A549 (cell line): ENCODE results near the gene NFATC2. TPM values are rescaled to one million over a fixed set of nuclear protein-coding genes. Genes with fewer than 3 reads are reported as not detected.

ENCODE experiments used
- ATAC-seq, 2 experiments: fragments of 200-7000 bp in 1 of 2; fragments of >200 bp in 1 of 2; cut with Nextera tagmentation in 1 of 2; cut with Tn5 transposase in 1 of 2; 3 replicates each; pipeline versions ENCODE4 v1.8.0 to v1.9.1; 2018 to 2020; ENCODE audit warnings: mild to moderate bottlenecking in 1 of 2, moderate library complexity in 1 of 2
- CTCF ChIA-PET: fragments of 300-600 bp; sonication (Branson Sonifier 250); formaldehyde crosslinking; extraction: SDS; loops from one replicate; lab custom pipeline; 2021; ENCODE audit warnings: antibody characterized with exemption, inconsistent platforms; lab: Yijun Ruan, JAX
- POLR2A ChIA-PET: fragments of 350-600 bp; formaldehyde crosslinking; extraction: SDS; loops from one replicate; lab custom pipeline; 2021; ENCODE audit warnings: antibody characterized with exemption, inconsistent platforms; lab: Yijun Ruan, JAX
- DNase-seq, 2 experiments: peaks; one replicate each; pipeline versions ENCODE4 v3.0.0 to v3.0.0-alpha.2; 2011 to 2016; ENCODE audit warnings: low read depth in 1 of 2, low spot score in 1 of 2
- FAIRE-seq: peaks from 2 replicates; lab custom pipeline; 2011; peaks lifted over from hg19 to GRCh38; lab: Jason Lieb, UNC
- H3K27ac ChIP-seq, 2 experiments: fragments of >200 bp; sonication (Bioruptor Twin); formaldehyde crosslinking; 3 replicates each; pipeline ENCODE4 v1.5.1; 2016 to 2017
- H3K4me1 ChIP-seq: fragments of >200 bp; sonication (Bioruptor Twin); formaldehyde crosslinking; 3 replicates; pipeline ENCODE4 v1.6.1; 2016
- H3K4me2 ChIP-seq: fragments of >200 bp; sonication (Bioruptor Twin); formaldehyde crosslinking; 3 replicates; pipeline ENCODE4 v1.6.1; 2016
- H3K4me3 ChIP-seq: fragments of >200 bp; sonication (Bioruptor Twin); formaldehyde crosslinking; 3 replicates; pipeline ENCODE4 v1.5.1; 2016
- H3K9me3 ChIP-seq: fragments of >200 bp; sonication (Bioruptor Twin); formaldehyde crosslinking; 3 replicates; pipeline ENCODE4 v1.6.1; 2016
- BHLHE40 ChIP-seq: IDR thresholded peaks from 2 replicates; pipeline ENCODE4 v1.6.1; 2012; ENCODE audit warnings: low read depth, low read length, inconsistent platforms
- CEBPB ChIP-seq, 2 experiments: fragments of >200 bp in 1 of 2; sonication (Bioruptor Twin) in 1 of 2; formaldehyde crosslinking in 1 of 2; IDR thresholded peaks; 2 replicates each; pipeline ENCODE4 v1.6.1; 2012 to 2016
- EHF ChIP-seq: fragments of 250-450 bp; sonication (Bioruptor Pico); IDR thresholded peaks from 2 replicates; pipeline ENCODE4 v1.5.0; 2020; ENCODE audit warnings: mild to moderate bottlenecking
- EP300 ChIP-seq, 2 experiments: fragments of >200 bp; sonication (Bioruptor Twin); formaldehyde crosslinking; IDR thresholded peaks; 2 replicates in 1 of 2; 3 replicates in 1 of 2; pipeline ENCODE4 v1.6.1; 2016 to 2017
- FOXS1 ChIP-seq: fragments of 250-450 bp; sonication (Bioruptor Pico); IDR thresholded peaks from 2 replicates; pipeline ENCODE4 v1.5.0; 2020; ENCODE audit warnings: mild to moderate bottlenecking, moderate library complexity
- HOXB13 ChIP-seq: fragments of 250-450 bp; sonication (Bioruptor Pico); IDR thresholded peaks from 2 replicates; pipeline ENCODE4 v1.5.0; 2020; ENCODE audit warnings: low read depth, mild to moderate bottlenecking, moderate library complexity
- MYC ChIP-seq: IDR thresholded peaks from 2 replicates; pipeline ENCODE4 v1.6.1; 2012; ENCODE audit warnings: mild to moderate bottlenecking, inconsistent platforms, low read length, improper control_type of control experiment, borderline replicate concordance
- NR3C1 ChIP-seq: fragments of >200 bp; sonication (Bioruptor Twin); formaldehyde crosslinking; IDR thresholded peaks from 3 replicates; pipeline ENCODE4 v1.6.1; 2017
- RAD21 ChIP-seq, 2 experiments: fragments of >200 bp in 1 of 2; sonication (Bioruptor Twin) in 1 of 2; formaldehyde crosslinking in 1 of 2; IDR thresholded peaks in 1 of 2; conservative IDR thresholded peaks in 1 of 2; 2 replicates in 1 of 2; 3 replicates in 1 of 2; pipeline ENCODE4 v1.6.1; 2012 to 2018; ENCODE audit warnings: inconsistent platforms in 1 of 2
- RFX5 ChIP-seq: fragments of 450-650 bp; IDR thresholded peaks from 2 replicates; pipeline ENCODE4 v1.7.1; 2014; ENCODE audit warnings: antibody characterized with exemption, mild to moderate bottlenecking, moderate library complexity
- SMC3 ChIP-seq: fragments of >200 bp; sonication (Bioruptor Twin); formaldehyde crosslinking; IDR thresholded peaks from 3 replicates; pipeline ENCODE4 v1.6.1; 2018; ENCODE audit warnings: inconsistent platforms
- TP53 ChIP-seq: fragments of 250-450 bp; sonication (Bioruptor Pico); IDR thresholded peaks from 2 replicates; pipeline ENCODE4 v1.5.0; 2021; ENCODE audit warnings: mild to moderate bottlenecking, moderate library complexity
- ZSCAN20 ChIP-seq: fragments of 250-450 bp; sonication (Bioruptor Pico); IDR thresholded peaks from 2 replicates; pipeline ENCODE4 v1.8.0; 2022; ENCODE audit warnings: mild to moderate bottlenecking, moderate library complexity
- WGBS: methylation state at CpG from one replicate; pipeline ENCODE4 v1.1.6; 2017; ENCODE audit errors: missing lambda C conversion rate; 5-methylcytosine and 5-hydroxymethylcytosine counted together
- polyA plus RNA-seq, 4 experiments: library from polyadenylated mRNA; depleted of rRNA in 3 of 4; stranded (reverse); fragments of >200 nt; fragmentation: RNase III in 1 of 4; extraction: RNeasy Plus Mini Kit Qiagen cat#74134 plus additional on column Dnase treatment in 1 of 4; gene quantifications; 2 replicates in 3 of 4; 3 replicates in 1 of 4; pipeline ENCODE4 v1.2.3, GENCODE V29; 2011 to 2017
- TF ChIP-seq, protein P1 (sequence below): fragments of 200-600 bp; sonication (generic); IDR thresholded peaks from 2 replicates; pipeline ENCODE4 v1.6.1; 2016; ENCODE audit warnings: antibody characterized with exemption, mild to moderate bottlenecking, moderate library complexity
- TF ChIP-seq, protein P2 (sequence below): IDR thresholded peaks from 2 replicates; pipeline ENCODE4 v1.6.1; 2012
- TF ChIP-seq, protein P3 (sequence below): IDR thresholded peaks from 2 replicates; pipeline ENCODE4 v1.6.1; 2012; ENCODE audit warnings: low read depth, borderline replicate concordance
- TF ChIP-seq, protein P4 (sequence below): fragments of >200 bp; sonication (Bioruptor Twin); formaldehyde crosslinking; IDR thresholded peaks from 3 replicates; pipeline ENCODE4 v1.6.1; 2016

Gene NFATC2
- polyA plus RNA-seq, 2 of the 4 experiments (the other 2 are of a cell fraction), result 0.75 to 1.6 TPM

DNA sequence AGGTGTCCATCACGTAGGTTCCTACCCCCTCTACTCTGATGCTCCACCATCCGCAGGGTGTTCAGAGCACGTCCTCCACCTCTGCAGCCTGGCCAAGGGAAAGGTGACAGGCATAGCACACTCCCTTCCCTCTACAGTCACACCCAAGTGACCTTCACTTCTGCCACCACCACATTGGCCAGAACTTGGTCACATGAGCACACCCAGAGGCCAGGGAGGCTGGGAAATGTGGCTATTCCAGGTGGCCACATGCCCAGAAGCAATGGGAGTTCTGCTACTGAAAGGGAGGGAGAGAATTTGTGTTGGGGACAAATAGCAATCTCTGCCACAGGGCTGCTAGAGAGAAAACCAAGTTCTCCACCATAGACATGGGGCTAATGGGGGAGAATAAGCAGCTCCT is 180.3 kb downstream of the NFATC2 start:
- Histone ChIP-seq H3K9me3 (peaks cover 22% of the 10 kb centered on the region), H3K27ac (peak overlapping the region; percentile 51 to 89; a peak in 5 of 6 replicates), H3K4me3 (no peak overlapping the region)
- CTCF ChIA-PET, result no interaction called here
- DNase-seq (no peak), FAIRE-seq (no peak)
- POLR2A ChIA-PET, result no interaction called here
- 92% methylated on average over 3 of the region's 3 CpGs for WGBS
- TF ChIP-seq ZSCAN20 (no peak), HOXB13 (CRISPR knock-in tag) (no peak), BHLHE40 (no peak), FOXS1 (CRISPR knock-in tag) (no peak), MYC (no peak), EHF (no peak), TP53 (CRISPR knock-in tag) (no peak)
- TF ChIP-seq, protein P1, sequence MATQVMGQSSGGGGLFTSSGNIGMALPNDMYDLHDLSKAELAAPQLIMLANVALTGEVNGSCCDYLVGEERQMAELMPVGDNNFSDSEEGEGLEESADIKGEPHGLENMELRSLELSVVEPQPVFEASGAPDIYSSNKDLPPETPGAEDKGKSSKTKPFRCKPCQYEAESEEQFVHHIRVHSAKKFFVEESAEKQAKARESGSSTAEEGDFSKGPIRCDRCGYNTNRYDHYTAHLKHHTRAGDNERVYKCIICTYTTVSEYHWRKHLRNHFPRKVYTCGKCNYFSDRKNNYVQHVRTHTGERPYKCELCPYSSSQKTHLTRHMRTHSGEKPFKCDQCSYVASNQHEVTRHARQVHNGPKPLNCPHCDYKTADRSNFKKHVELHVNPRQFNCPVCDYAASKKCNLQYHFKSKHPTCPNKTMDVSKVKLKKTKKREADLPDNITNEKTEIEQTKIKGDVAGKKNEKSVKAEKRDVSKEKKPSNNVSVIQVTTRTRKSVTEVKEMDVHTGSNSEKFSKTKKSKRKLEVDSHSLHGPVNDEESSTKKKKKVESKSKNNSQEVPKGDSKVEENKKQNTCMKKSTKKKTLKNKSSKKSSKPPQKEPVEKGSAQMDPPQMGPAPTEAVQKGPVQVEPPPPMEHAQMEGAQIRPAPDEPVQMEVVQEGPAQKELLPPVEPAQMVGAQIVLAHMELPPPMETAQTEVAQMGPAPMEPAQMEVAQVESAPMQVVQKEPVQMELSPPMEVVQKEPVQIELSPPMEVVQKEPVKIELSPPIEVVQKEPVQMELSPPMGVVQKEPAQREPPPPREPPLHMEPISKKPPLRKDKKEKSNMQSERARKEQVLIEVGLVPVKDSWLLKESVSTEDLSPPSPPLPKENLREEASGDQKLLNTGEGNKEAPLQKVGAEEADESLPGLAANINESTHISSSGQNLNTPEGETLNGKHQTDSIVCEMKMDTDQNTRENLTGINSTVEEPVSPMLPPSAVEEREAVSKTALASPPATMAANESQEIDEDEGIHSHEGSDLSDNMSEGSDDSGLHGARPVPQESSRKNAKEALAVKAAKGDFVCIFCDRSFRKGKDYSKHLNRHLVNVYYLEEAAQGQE, result no peak
- TF ChIP-seq, all 56 proteins: peak for 0
- no peak overlapping the region for H3K4me2 ChIP-seq
- H3K4me1 ChIP-seq, result peaks cover 45% of the 10 kb centered on the region
- ATAC-seq, result no peak

DNA sequence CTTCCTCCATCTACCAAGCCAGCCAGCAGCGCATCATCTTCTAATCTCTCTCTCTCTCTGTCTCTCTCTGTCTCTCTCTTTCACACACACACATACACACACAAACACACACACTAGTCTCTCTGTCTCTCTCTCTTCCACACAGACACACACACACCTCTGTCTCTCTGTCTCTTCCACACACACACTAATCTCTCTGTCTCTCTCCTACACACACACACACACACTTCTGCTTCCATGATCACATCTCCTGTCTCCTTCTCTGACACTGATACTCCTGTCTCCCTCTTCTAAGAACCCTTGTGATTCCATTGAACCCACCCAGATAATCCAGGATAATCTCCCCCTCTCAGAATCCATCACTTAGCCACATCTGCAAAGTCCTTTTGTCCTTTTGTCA is 181.3 kb downstream of the NFATC2 start:
- TF ChIP-seq RFX5, result no peak
- no peak for TF ChIP-seq EP300 (IDR thresholded peaks at IDR 0.05)
- TF ChIP-seq SMC3, result no peak
- no peak for TF ChIP-seq CEBPB (IDR thresholded peaks at IDR 0.05)
- TF ChIP-seq NR3C1, result no peak
- TF ChIP-seq RAD21 (conservative IDR thresholded peaks at IDR 0.05 in 1 of 2, IDR thresholded peaks at IDR 0.05 in 1 of 2), result no peak
- TF ChIP-seq, protein P2, sequence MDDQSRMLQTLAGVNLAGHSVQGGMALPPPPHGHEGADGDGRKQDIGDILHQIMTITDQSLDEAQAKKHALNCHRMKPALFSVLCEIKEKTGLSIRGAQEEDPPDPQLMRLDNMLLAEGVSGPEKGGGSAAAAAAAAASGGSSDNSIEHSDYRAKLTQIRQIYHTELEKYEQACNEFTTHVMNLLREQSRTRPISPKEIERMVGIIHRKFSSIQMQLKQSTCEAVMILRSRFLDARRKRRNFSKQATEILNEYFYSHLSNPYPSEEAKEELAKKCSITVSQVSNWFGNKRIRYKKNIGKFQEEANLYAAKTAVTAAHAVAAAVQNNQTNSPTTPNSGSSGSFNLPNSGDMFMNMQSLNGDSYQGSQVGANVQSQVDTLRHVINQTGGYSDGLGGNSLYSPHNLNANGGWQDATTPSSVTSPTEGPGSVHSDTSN, result no peak
- TF ChIP-seq, protein P3, sequence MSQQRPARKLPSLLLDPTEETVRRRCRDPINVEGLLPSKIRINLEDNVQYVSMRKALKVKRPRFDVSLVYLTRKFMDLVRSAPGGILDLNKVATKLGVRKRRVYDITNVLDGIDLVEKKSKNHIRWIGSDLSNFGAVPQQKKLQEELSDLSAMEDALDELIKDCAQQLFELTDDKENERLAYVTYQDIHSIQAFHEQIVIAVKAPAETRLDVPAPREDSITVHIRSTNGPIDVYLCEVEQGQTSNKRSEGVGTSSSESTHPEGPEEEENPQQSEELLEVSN, result no peak
- TF ChIP-seq, protein P4, sequence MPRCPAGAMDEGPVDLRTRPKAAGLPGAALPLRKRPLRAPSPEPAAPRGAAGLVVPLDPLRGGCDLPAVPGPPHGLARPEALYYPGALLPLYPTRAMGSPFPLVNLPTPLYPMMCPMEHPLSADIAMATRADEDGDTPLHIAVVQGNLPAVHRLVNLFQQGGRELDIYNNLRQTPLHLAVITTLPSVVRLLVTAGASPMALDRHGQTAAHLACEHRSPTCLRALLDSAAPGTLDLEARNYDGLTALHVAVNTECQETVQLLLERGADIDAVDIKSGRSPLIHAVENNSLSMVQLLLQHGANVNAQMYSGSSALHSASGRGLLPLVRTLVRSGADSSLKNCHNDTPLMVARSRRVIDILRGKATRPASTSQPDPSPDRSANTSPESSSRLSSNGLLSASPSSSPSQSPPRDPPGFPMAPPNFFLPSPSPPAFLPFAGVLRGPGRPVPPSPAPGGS, result no peak
- ChIA-PET POLR2A (interaction anchor here (1.5 kb wide), 1 partner anchor 26 kb away, joined by 4 read pairs; no protein-coding TSS in a partner anchor), CTCF (interaction anchor here (0.7 to 3.1 kb wide), 6 partner anchors 24 to 567 kb away, joined by 3 to 11 read pairs (median 3); no protein-coding TSS in a partner anchor)
- WGBS, result 100% methylated on average over 1 of the region's 1 CpG
- ATAC-seq (no peak), DNase-seq (no peak), FAIRE-seq (no peak)
- H3K9me3 ChIP-seq, result peaks cover 22% of the 10 kb centered on the region
- no peak overlapping the region; the same call in 2 of the 3 replicates for H3K4me2 ChIP-seq
- H3K4me1 ChIP-seq, result peaks cover 35% of the 10 kb centered on the region
- H3K27ac ChIP-seq, result peak overlapping the region; percentile 65 to 89
- H3K4me3 ChIP-seq, result no peak overlapping the region
